HTERT RPE-1 (cell line): Measurements from ENCODE around the gene PPP1R1C.
"Not testable (repeated sequence)": the region's sequence is repeated elsewhere in the genome, so short reads cannot be mapped to it uniquely, and the experiment has no call there.

Experiments
- in situ Hi-C: fragments of 300-500 bp; cut with MboI; formaldehyde crosslinking; loops from 4 replicates; pipeline ENCODE4 v1.14.3; 2020; ENCODE audit warnings: low sequenced_read_pairs

PPP1R1C gene

GRCh38 chr2:182006595-182007341, 21.1 kb downstream of the PPP1R1C start:
- in situ Hi-C loops, result no loop called here

DNA sequence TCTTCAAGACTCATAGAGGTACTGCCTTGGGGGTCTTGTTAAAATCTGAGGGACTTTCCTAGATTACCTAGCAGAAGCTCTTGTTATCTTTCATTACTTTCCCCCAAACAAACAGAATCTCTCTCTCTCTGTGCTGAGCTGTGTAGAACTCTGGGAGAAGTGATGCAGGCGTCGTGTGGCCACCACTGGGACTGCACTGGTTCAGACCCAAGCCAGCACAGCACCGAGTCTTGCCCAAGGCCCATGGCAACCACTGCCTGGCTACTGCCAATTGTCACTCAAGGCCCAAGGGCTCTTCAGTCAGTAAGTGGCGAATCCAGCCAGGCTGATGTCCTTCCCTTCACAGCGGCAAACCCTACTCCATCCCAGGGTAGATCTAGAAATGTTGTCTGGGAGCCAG, 28.6 kb downstream of the PPP1R1C start:
- in situ Hi-C loops, result no loop called here

- in situ Hi-C loops, result no loop called here
Observed at GRCh38 chr2:182015334-182016109, 29.9 kb downstream of the PPP1R1C start.

DNA sequence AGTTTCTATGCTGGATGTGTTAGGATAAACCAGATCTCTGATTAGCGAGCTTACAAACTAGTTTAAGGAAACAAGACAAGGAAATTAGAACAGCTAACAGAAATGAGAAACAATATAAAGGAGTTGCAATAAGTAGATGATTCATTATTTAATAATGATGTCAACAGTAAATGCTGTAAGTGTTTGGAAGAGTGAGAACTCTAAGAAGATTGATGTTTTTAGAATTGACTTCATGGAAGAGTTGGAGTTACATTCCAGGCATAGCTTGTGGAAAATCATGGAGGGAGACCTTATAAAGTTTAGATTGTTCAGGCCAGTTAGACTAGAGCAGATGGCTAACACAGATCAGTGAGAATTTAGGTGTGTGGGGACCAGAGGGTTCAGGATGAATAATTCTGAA, 32.6 kb downstream of the PPP1R1C start:
- in situ Hi-C loops, result no loop called here

DNA sequence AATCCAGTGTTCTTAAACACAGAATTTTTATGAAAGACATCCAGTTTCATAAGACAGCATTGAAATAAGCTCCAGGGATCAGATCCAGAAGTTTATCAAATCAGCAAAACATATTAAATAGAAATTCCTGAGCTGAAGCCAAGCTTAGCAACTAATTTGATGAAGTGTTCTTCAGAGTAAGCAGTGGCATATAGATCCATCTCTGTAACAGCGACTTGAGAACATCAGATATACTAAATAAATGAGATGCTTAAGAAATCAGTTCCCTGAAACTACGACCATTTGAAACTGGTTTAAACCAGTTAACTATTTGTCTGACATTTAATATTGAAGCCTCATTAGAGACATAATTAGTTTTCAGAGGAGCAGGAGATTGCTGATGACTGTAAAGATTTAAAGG, 34.1 kb downstream of the PPP1R1C start:
- in situ Hi-C loops, result no loop called here

GRCh38 chr2:182020286-182021070, 34.8 kb downstream of the PPP1R1C start:
- in situ Hi-C loops, result no loop called here

- in situ Hi-C loops, result no loop called here
Observed at GRCh38 chr2:182023235-182023634, 37.6 kb downstream of the PPP1R1C start.

- in situ Hi-C loops, result not testable (repeated sequence)
Observed at GRCh38 chr2:182030875-182031274, 45.2 kb downstream of the PPP1R1C start.

GRCh38 chr2:182031956-182032355, 46.3 kb downstream of the PPP1R1C start:
- in situ Hi-C loops, result no loop called here

DNA sequence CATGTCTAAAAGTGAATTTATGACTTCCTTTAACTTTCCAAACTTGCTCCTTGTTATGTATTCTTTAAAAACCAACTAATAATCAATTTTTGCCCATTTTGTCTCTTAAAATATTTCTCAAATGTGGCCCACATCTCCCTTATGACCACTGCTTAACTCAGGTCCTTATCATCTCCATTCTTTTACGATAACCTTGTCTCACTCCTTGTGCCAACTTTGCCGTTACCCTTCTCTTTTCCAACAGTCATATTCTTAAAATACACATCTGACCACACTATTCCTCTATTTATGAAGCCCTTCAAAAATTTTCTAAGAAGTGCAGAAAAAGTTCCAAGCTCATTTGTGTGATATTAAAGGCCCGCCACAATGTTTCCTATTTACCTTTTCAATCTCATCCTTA, 47.8 kb downstream of the PPP1R1C start:
- in situ Hi-C loops, result no loop called here

DNA sequence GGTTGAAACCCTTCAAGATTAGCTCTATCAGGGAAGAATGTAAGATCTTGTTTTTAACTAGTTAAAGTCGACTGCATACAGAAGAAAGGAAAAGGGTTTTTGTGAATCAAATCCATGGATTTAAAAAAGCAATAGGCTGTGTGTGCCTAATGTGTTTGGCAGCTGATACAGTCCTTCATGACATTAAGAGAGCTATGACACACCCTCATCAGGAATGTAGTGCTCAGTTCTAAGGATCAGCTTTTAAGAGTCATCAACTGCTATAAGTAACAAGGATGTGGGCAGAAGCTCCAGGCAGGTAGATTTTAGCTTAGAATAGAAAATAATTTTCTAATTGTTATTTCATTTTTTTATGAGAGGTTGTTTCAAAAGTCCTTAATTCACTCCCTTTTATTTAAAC, 52.9 kb downstream of the PPP1R1C start:
- in situ Hi-C loops, result no loop called here

- in situ Hi-C loops, result no loop called here
Observed at GRCh38 chr2:182043021-182043420, 57.4 kb downstream of the PPP1R1C start.

- in situ Hi-C loops, result no loop called here
Observed at GRCh38 chr2:182043861-182044260, 58.2 kb downstream of the PPP1R1C start.

DNA sequence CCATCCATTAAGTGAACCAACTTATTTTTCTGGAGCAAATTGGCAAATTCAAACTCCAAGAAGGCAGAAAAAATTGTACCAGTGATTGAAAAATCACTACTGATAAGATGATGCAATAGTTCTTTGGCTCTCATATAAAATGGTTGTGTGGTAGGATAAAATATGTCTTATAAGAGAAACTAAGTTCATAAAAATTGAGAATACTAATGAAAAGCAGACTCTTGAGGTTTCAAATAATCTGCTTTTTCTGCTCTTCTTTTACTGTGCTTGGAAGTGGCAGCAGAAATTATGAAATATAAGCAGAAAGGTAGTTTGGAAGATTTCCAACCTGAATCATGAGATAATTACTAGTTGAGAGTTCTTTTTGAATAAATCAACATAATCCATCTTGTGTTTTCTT, 61.9 kb downstream of the PPP1R1C start:
- in situ Hi-C loops, result no loop called here

DNA sequence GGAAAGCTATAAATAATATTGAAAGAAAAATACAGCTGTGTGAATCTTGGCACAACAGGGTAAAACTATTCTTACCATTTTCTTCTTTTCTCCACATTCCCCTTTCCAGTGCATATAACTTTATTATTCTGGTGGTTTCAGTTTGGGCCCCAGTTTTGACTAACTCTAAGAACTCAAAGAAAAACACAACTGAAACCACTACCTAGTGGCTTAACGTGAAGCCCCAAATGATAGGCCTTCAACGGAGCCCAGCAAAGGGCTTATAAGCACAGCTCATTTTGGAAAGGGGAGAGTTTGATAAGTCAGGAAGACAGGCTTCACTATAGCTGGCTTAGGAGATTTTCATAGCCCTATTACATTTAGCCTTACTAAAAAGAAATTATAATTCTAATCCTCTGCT, 62.4 kb downstream of the PPP1R1C start:
- in situ Hi-C loops, result no loop called here

DNA sequence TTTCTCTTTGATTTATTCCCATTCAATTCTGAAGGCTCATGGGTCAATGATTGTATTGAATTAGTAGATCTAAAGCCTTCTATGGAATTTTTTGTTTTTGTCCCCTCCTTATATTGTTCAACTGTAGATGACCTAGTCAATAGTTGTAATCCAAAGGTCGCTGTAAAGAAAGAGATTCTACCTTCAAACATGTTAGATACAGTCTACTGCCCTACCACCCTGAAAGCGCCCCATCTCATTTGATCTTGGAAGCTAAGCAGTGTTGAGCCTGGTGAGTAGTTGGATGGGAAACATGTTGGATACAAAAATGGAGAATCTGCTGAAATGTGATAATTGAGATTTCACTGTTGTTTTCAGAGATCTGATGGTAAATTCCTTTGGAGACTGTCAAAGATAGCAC, 63.0 kb downstream of the PPP1R1C start:
- in situ Hi-C loops, result no loop called here

- in situ Hi-C loops, result no loop called here
Observed at GRCh38 chr2:182049372-182050148, 63.9 kb downstream of the PPP1R1C start.

DNA sequence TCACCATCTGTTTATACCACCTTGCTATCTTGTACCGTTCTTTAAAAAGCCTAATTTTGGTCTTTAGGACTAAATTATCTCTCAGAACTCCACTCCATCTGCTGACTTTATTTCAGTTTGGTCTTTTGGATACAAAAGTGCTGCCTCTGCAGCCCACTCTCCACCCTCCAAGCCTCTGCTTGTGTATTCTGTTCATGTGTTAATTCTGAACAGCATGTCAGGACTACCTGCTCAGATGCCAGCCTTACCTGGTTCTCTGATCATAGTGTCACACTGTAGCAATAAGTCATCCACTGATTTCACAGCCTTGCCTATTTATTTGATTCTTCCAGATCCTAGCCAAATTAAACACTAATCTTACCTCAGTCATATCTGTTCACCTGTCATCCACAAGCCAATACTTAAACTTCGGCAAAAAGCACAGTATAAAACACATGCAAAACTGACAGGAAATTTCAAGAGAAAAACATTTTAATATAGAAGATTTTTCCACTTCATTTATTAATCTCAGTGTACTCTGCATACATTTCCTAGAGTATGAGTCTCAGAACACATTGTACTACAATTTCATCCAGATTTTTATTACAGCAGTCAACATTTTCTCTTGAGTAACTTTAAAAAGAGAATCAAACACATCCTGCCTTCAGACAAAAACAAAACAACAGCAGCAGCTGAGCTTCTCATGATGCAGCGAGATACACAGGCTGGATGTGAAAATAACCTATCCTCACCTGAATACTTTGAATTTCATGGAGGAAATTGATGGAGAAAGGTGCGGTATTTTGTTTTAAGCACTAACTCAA, 64.9 kb downstream of the PPP1R1C start:
- in situ Hi-C loops, result no loop called here

- in situ Hi-C loops, result no loop called here
Observed at GRCh38 chr2:182055993-182056392, 70.3 kb downstream of the PPP1R1C start.

- in situ Hi-C loops, result no loop called here
Observed at GRCh38 chr2:182057002-182057401, 71.3 kb downstream of the PPP1R1C start.
